ENCODE data around the gene EMP1. TPM values are rescaled to one million over a fixed set of nuclear protein-coding genes. Genes with fewer than 3 reads are reported as not detected.
"Not testable (repeated sequence)": the region's sequence is repeated elsewhere in the genome, so short reads cannot be mapped to it uniquely, and the experiment has no call there.

Gene EMP1
- total RNA-seq, 2 experiments from 2014 or later: 7.3 to 8.6 TPM

- no peak overlapping the region for H3K4me3 Mint-ChIP-seq
- DNase-seq (no peak), ATAC-seq (ENCODE audit: low read depth) (no peak)
- H3K27me3 Mint-ChIP-seq: peaks cover 23% of the 10 kb centered on the region
- peaks cover 3% of the 10 kb centered on the region for H3K4me1 Mint-ChIP-seq
- no peak overlapping the region for H3K27ac Mint-ChIP-seq
- H3K36me3 Mint-ChIP-seq: no peaks in the 10 kb centered on the region
- POLR2A ChIA-PET: no interaction called here
- no peaks in the 10 kb centered on the region for H3K9me3 Mint-ChIP-seq
Measured at GRCh38 chr12:13252024-13252423, 55.5 kb downstream of the EMP1 start.

GRCh38 chr12:13252616-13253015 is 56.1 kb downstream of the EMP1 start:
- ATAC-seq (ENCODE audit: low read depth) (no peak), DNase-seq (no peak)
- peaks cover 22% of the 10 kb centered on the region for H3K27me3 Mint-ChIP-seq
- no peak overlapping the region for H3K4me3 Mint-ChIP-seq
- H3K36me3 Mint-ChIP-seq: no peaks in the 10 kb centered on the region
- POLR2A ChIA-PET: no interaction called here
- H3K4me1 Mint-ChIP-seq: peaks cover 3% of the 10 kb centered on the region
- H3K9me3 Mint-ChIP-seq: no peaks in the 10 kb centered on the region
- H3K27ac Mint-ChIP-seq: no peak overlapping the region

GRCh38 chr12:13253966-13254760 is 57.6 kb downstream of the EMP1 start:
- H3K27me3 Mint-ChIP-seq: peaks cover 16% of the 10 kb centered on the region
- no peaks in the 10 kb centered on the region for H3K36me3 Mint-ChIP-seq
- no peak overlapping the region for H3K4me3 Mint-ChIP-seq
- no peak for ATAC-seq (ENCODE audit: low read depth)
- no peaks in the 10 kb centered on the region for H3K9me3 Mint-ChIP-seq
- no peak for DNase-seq
- POLR2A ChIA-PET: no interaction called here
- H3K27ac Mint-ChIP-seq: no peak overlapping the region
- H3K4me1 Mint-ChIP-seq: peaks cover 3% of the 10 kb centered on the region

GRCh38 chr12:13255792-13256691 is 59.5 kb downstream of the EMP1 start:
- H3K4me3 Mint-ChIP-seq: peak overlapping the region; percentile 4
- H3K9me3 Mint-ChIP-seq: no peaks in the 10 kb centered on the region
- H3K4me1 Mint-ChIP-seq: peaks cover 3% of the 10 kb centered on the region
- H3K27ac Mint-ChIP-seq: no peak overlapping the region
- peak; percentile 83 for DNase-seq
- POLR2A ChIA-PET: no interaction called here
- peaks cover 11% of the 10 kb centered on the region for H3K27me3 Mint-ChIP-seq
- H3K36me3 Mint-ChIP-seq: no peaks in the 10 kb centered on the region
- ATAC-seq (ENCODE audit: low read depth): peak; percentile 97

GRCh38 chr12:13256692-13257045 is 60.1 kb downstream of the EMP1 start:
- H3K27me3 Mint-ChIP-seq: peaks cover 11% of the 10 kb centered on the region
- POLR2A ChIA-PET: interaction anchor here (0.8 kb wide), 1 partner anchor 13 kb away, joined by 3 read pairs; no protein-coding TSS in a partner anchor
- ATAC-seq (ENCODE audit: low read depth) (no peak), DNase-seq (no peak)
- H3K9me3 Mint-ChIP-seq: no peaks in the 10 kb centered on the region
- H3K4me3 Mint-ChIP-seq: no peak overlapping the region
- no peaks in the 10 kb centered on the region for H3K36me3 Mint-ChIP-seq
- peaks cover 3% of the 10 kb centered on the region for H3K4me1 Mint-ChIP-seq
- no peak overlapping the region for H3K27ac Mint-ChIP-seq

GRCh38 chr12:13257356-13257875 is 60.9 kb downstream of the EMP1 start:
- POLR2A ChIA-PET: interaction anchor here (0.8 kb wide), 1 partner anchor 12 kb away, joined by 3 read pairs; no protein-coding TSS in a partner anchor
- DNase-seq: no peak
- Mint-ChIP-seq H3K4me1 (peaks cover 3% of the 10 kb centered on the region), H3K36me3 (no peaks in the 10 kb centered on the region), H3K27ac (no peak overlapping the region), H3K9me3 (no peaks in the 10 kb centered on the region), H3K4me3 (no peak overlapping the region), H3K27me3 (peaks cover 11% of the 10 kb centered on the region)
- ATAC-seq (ENCODE audit: low read depth): no peak

- no peak for ATAC-seq (ENCODE audit: low read depth)
- H3K27me3 Mint-ChIP-seq: peaks cover 6% of the 10 kb centered on the region
- POLR2A ChIA-PET: no interaction called here
Measured at GRCh38 chr12:13258197-13258596, 61.7 kb downstream of the EMP1 start.

GRCh38 chr12:13258717-13259119 is 62.2 kb downstream of the EMP1 start:
- Mint-ChIP-seq H3K27ac (no peak overlapping the region), H3K9me3 (no peaks in the 10 kb centered on the region), H3K4me1 (peaks cover 3% of the 10 kb centered on the region), H3K36me3 (no peaks in the 10 kb centered on the region), H3K27me3 (peaks cover 3% of the 10 kb centered on the region), H3K4me3 (no peak overlapping the region)
- POLR2A ChIA-PET: no interaction called here
- ATAC-seq (ENCODE audit: low read depth) (no peak), DNase-seq (no peak)

More at GRCh38 chr12:13258197-13258596, 61.7 kb downstream of the EMP1 start:
- no peak overlapping the region for H3K27ac Mint-ChIP-seq
- no peak for DNase-seq
- H3K36me3 Mint-ChIP-seq: no peaks in the 10 kb centered on the region
- H3K4me1 Mint-ChIP-seq: peaks cover 3% of the 10 kb centered on the region
- H3K4me3 Mint-ChIP-seq: no peak overlapping the region
- H3K9me3 Mint-ChIP-seq: no peaks in the 10 kb centered on the region

GRCh38 chr12:13259625-13260024 is 63.1 kb downstream of the EMP1 start:
- DNase-seq; POLR2A ChIA-PET; ATAC-seq (ENCODE audit: low read depth); H3K4me1 Mint-ChIP-seq; H3K27ac Mint-ChIP-seq; H3K4me3 Mint-ChIP-seq; H3K36me3 Mint-ChIP-seq; H3K9me3 Mint-ChIP-seq: not testable (repeated sequence)
- peaks cover 11% of the 10 kb centered on the region for H3K27me3 Mint-ChIP-seq

GRCh38 chr12:13267826-13268225 is 71.3 kb downstream of the EMP1 start:
- H3K36me3 Mint-ChIP-seq; ATAC-seq (ENCODE audit: low read depth); H3K4me3 Mint-ChIP-seq; H3K4me1 Mint-ChIP-seq; DNase-seq; POLR2A ChIA-PET; H3K27ac Mint-ChIP-seq; H3K9me3 Mint-ChIP-seq: not testable (repeated sequence)
- peaks cover 20% of the 10 kb centered on the region for H3K27me3 Mint-ChIP-seq

- Mint-ChIP-seq H3K36me3 (no peaks in the 10 kb centered on the region), H3K27me3 (peaks cover 20% of the 10 kb centered on the region), H3K4me3 (no peak overlapping the region), H3K9me3 (no peaks in the 10 kb centered on the region), H3K27ac (no peak overlapping the region), H3K4me1 (no peaks in the 10 kb centered on the region)
- POLR2A ChIA-PET: no interaction called here
- ATAC-seq (ENCODE audit: low read depth) (no peak), DNase-seq (no peak)
Measured at GRCh38 chr12:13268581-13268980, 72.1 kb downstream of the EMP1 start.

All from activated naive CD8-positive, alpha-beta T cell treated with anti-CD3 and anti-CD28 coated beads, Interleukin-2, amount 10 ng/mL, durations not matched to agents 7 days and 5 days (primary cell).